ENCODE measurements around the gene MYO1G.

Gene MYO1G

GRCh38 chr7:44969049-44969700 lies 9.6 kb downstream of the MYO1G start:
- DNase-seq (ENCODE audit: low spot score): no peak
- no peak for TF ChIP-seq CTCF (conservative IDR thresholded peaks at IDR 0.05; ENCODE audit: low read depth)
- no peak overlapping the region for H3K27ac ChIP-seq
- CTCF ChIA-PET: no interaction called here
- POLR2A ChIA-PET (ENCODE audit: low non-redundant PET): no interaction called here

GRCh38 chr7:44967571-44968446 lies 11.0 kb downstream of the MYO1G start:
- no peak overlapping the region for H3K27ac ChIP-seq
- CTCF ChIA-PET: no interaction called here
- POLR2A ChIA-PET (ENCODE audit: low non-redundant PET): no interaction called here
- DNase-seq (ENCODE audit: low spot score): no peak
- no peak for TF ChIP-seq CTCF (conservative IDR thresholded peaks at IDR 0.05; ENCODE audit: low read depth)

- no peak for TF ChIP-seq CTCF (conservative IDR thresholded peaks at IDR 0.05; ENCODE audit: low read depth)
- DNase-seq (ENCODE audit: low spot score): no peak
- CTCF ChIA-PET: no interaction called here
- no peak overlapping the region for H3K27ac ChIP-seq
- POLR2A ChIA-PET (ENCODE audit: low non-redundant PET): interaction anchor here (0.6 kb wide), 1 partner anchor 117 kb away, joined by 3 read pairs; no protein-coding TSS in a partner anchor
These were observed 11.9 kb downstream of the MYO1G start for GRCh38 chr7:44966731-44967538.

- DNase-seq (ENCODE audit: low spot score): no peak
- no peak overlapping the region for H3K27ac ChIP-seq
- ChIA-PET POLR2A (ENCODE audit: low non-redundant PET) (no interaction called here), CTCF (interaction anchor here (0.6 kb wide), 1 partner anchor 520 kb away, joined by 9 read pairs; no protein-coding TSS in a partner anchor)
- no peak for TF ChIP-seq CTCF (conservative IDR thresholded peaks at IDR 0.05; ENCODE audit: low read depth)
These were observed 12.7 kb downstream of the MYO1G start for GRCh38 chr7:44965937-44966730.

- H3K27ac ChIP-seq: no peak overlapping the region
- no peak for TF ChIP-seq CTCF (conservative IDR thresholded peaks at IDR 0.05; ENCODE audit: low read depth)
- CTCF ChIA-PET: interaction anchor here (0.6 to 1.7 kb wide), 3 partner anchors 8 to 521 kb away, joined by 4 to 14 read pairs (median 9); no protein-coding TSS in a partner anchor
- POLR2A ChIA-PET (ENCODE audit: low non-redundant PET): no interaction called here
- no peak for DNase-seq (ENCODE audit: low spot score)
These were observed 13.3 kb downstream of the MYO1G start for GRCh38 chr7:44965441-44965903.

Measured in RWPE1 (cell line).